Measurements from ENCODE around the gene CRK. TPM values are rescaled to one million over a fixed set of nuclear protein-coding genes. Genes with fewer than 3 reads are reported as not detected.
"Not testable (repeated sequence)": the region's sequence is repeated elsewhere in the genome, so short reads cannot be mapped to it uniquely, and the experiment has no call there.

CRK gene
- polyA plus RNA-seq, 1 donor from 2014 or later, result 28.3 TPM

DNA sequence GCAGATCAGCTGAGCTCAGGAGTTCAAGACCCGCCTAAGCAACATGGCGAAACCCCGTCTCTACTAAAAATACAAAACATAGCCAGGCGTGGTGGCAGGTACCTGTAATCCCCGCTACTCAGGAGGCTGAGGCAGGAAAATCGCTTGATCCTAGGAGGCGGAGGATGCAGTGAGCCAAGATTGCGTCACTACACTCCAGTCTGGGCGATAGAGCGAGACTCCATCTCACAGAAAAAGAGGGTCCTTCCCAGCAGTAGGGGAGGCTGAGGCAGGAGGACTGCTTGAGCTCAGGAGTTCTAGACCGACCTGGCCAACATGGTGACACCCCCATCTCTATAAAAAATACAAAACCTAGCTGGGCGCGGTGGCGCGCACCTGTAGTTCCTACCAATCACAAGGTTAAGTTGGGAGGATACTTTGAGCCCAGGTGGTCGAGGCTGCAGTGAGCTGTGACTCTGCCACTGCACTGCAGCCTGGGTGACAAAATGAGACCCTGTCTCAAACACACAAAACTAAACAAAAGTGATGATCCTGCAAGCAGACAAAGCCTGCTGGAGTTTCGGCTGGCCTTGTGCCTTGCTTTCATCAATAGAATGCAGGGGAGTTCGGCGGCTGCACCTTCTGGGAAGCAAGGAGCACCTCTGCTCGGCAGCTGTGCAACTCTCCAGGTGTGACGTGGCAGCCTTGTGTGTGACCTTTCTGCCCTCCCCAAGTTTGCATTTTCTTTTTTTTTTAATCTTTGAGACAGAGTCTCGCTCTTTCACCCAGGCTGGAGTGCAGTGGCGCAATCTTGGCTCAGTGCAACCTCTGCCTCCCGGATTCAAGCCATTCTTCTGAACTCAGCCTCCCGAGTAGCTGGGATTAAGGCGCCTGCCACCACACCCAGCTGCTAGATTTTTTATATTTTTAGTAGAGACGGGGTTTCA, 43.6 kb downstream of the CRK start:
- H3K4me3 Mint-ChIP-seq, result no peak overlapping the region
- H3K36me3 Mint-ChIP-seq, result no peaks in the 10 kb centered on the region
- H3K9me3 Mint-ChIP-seq, result no peaks in the 10 kb centered on the region
- H3K27me3 Mint-ChIP-seq, result no peaks in the 10 kb centered on the region
- H3K4me1 Mint-ChIP-seq, result peaks cover 0 to 2% (median 0%) of the 10 kb centered on the region in 3 donors
- H3K27ac Mint-ChIP-seq, result no peak overlapping the region

DNA sequence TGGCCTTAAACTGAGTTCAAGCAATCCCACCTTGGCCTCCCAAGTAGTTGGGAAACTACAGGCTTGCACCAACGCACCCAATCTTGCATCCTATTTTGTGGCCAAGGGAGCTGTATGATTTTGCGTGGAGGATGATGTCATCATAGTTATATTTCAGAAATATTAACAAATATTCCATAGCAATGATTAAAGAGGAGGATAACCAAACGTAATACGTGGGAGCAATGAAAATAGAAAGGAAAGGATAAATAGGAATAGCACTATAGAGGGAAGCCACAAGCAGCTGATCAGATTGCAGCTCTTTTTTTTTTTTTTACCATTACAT, 53.8 kb downstream of the CRK start:
- Mint-ChIP-seq H3K27me3 (no peaks in the 10 kb centered on the region), H3K36me3 (no peaks in the 10 kb centered on the region), H3K4me1 (peaks cover 13 to 25% (median 16%) of the 10 kb centered on the region in 3 donors), H3K4me3 (peak overlapping the region in 1 of 4 donors; percentile 98), H3K9me3 (peaks cover 0 to 2% (median 0%) of the 10 kb centered on the region in 3 donors), H3K27ac (peak overlapping the region in 1 of 3 donors; percentile 87)

DNA sequence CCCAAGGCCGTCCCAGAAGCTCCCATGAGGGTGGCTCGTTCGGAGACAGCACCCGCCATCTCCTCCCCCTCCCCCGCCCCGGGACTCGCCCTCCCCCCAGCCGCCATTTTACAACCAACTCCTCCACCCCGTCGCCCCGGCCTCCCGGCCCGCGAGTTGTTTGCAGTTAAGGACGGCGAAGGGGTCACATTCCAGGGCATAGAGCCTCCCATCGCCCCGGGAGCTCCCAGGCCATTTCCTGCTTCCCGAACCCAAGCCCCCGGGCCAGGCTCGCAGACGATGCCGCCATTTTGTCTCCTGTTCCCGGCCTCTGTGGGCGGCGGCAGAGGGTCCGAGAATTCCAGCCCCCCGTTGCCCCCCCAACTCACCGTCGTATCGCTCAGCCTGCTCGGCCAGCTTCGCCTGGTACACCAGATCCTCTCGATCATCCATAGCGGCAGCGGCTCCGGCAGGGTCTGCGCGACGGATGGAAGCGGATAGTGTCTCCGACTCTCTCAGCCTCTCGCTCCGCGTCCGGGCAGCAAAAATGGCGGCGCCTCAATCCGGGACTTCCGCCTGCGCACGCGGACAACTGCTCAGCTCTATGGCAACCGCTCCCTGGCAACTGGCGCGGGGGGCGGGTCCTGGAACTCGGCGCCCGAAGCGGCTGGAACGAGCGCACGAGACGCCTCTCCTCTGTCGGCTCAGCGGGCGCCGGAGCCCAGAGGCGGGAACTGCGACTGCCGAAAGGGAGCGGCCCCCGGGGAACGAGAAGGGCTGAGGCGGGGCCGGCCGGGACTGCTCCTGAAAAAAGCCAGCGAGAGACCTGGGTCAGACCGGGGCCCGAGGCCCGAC, 56.1 kb downstream of the CRK start, which contains the start of gene YWHAE:
YWHAE (minus strand) TSS at position 544 of the 834 bp plus-strand sequence; CDS start at position 432, 112 bp downstream.
- H3K9me3 Mint-ChIP-seq, result peaks cover 0 to 2% (median 0%) of the 10 kb centered on the region in 3 donors
- H3K4me1 Mint-ChIP-seq, result peaks cover 25 to 29% (median 28%) of the 10 kb centered on the region in 3 donors
- H3K27ac Mint-ChIP-seq, result peak within 1 kb of the TSS; percentile 97 to 100 (median 98)
- H3K27me3 Mint-ChIP-seq, result no peaks in the 10 kb centered on the region
- peak within 1 kb of the TSS; percentile 98 to 100 (median 100) for H3K4me3 Mint-ChIP-seq
- H3K36me3 Mint-ChIP-seq, result no peaks in the 10 kb centered on the region

DNA sequence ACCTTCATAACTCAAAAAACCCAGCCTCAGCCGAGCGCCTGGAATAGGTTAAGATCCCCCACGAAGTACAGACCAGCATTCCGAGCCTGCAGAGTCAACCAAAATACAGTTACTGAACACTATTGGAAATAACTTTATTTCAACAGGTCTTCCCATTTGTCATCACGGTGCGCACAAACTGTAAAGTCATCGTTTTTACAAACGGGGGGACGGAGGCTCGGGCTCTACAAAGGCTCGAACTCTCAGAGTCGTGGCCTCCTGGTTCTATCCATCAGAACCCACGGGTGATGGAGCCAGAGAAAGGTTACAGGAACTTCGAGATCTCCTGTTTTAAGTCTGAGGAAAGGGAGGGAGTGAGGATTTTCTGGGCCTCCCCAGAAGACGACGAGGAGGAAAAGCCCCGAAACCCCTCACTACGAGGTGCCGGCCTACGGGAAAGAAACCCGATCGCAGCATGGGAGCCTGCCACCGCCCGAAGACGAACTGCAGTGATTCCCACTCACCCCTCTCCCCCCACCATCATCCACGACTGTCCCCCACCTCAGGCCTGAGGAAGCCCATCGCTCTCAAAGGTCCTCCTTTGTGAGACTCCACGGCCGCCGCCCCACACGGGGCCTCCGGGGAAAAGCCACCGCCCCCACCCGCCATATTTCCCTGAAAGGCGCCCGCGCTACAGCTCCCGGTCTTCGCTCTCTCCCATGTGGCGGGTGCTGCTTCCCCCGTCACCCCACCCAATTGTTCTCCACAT, 56.9 kb downstream of the CRK start:
- H3K27ac Mint-ChIP-seq, result peak overlapping the region; percentile 97 to 100 (median 98)
- peaks cover 28 to 31% (median 30%) of the 10 kb centered on the region in 3 donors for H3K4me1 Mint-ChIP-seq
- peaks cover 0 to 2% (median 0%) of the 10 kb centered on the region in 3 donors for H3K9me3 Mint-ChIP-seq
- H3K36me3 Mint-ChIP-seq, result no peaks in the 10 kb centered on the region
- H3K27me3 Mint-ChIP-seq, result no peaks in the 10 kb centered on the region
- peak overlapping the region; percentile 98 to 100 (median 100) for H3K4me3 Mint-ChIP-seq

DNA sequence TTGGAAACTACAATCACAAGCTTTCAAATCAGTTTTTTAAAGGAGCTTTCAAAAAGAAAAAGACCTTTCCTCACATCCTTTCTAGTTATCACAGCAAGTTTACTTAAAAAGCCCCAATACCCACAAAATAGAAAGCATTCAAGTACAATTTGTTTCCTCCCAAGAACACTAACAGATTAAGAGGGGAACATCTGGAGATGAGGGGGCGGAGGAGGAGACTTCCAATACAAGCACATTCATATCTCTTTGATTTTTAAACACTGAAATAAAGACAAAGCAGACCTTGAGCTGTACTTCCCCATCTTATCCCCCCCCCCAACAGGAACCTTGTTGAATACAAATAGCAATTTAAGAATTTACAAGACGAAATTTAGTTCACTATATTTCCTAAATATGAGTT, 58.0 kb downstream of the CRK start:
- no peaks in the 10 kb centered on the region for H3K36me3 Mint-ChIP-seq

DNA sequence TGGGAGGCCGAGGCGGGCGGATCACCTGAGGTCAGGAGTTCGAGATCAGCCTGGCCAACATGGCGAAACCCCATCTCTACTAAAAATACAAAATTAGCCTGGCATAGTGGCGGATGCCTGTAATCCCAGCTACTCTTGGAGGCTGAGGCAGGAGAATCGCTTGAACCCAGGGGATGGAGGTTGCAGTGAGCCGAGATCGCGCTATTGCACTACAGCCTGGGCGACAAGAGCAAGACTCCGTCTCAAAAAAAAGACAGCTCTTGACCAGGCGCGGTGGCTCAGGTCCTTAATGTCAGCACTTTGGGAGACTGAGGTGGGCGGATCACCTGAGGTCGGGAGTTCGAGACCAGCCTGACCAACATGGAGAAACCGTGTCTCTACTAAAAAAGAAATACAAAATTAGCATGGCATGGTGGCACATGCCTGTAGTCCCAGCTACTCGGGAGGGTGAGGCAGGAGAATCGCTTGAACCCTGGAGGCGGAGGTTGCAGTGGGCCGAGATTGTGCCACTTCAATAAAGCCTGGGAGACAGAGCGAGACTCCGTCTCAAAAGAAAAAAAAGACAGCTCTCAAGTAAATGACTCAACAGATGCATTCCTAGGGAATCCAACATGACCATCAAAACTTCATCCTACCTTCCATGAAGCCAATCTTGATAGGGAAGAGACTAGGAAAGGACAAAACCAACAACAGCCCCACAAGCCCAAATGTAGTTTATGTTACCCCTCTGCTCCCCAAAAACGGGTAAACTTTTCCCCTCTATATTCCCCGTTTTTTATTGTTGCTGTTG, 60.0 kb downstream of the CRK start:
- Mint-ChIP-seq H3K4me3 (peak overlapping the region in 3 of 4 donors; percentile 60 to 98 (median 68)), H3K27ac (peak overlapping the region in 1 of 3 donors; percentile 88), H3K4me1 (peaks cover 44 to 47% (median 46%) of the 10 kb centered on the region in 3 donors)
- not testable (repeated sequence) for H3K36me3 Mint-ChIP-seq, H3K9me3 Mint-ChIP-seq, H3K27me3 Mint-ChIP-seq

More for the DNA sequence above, 58.0 kb downstream of the CRK start:
- Mint-ChIP-seq H3K27me3 (no peaks in the 10 kb centered on the region), H3K4me3 (peak overlapping the region; percentile 98 to 100 (median 100)), H3K9me3 (peaks cover 0 to 2% (median 0%) of the 10 kb centered on the region in 3 donors), H3K4me1 (peaks cover 35 to 40% (median 38%) of the 10 kb centered on the region in 3 donors), H3K27ac (peak overlapping the region; percentile 97 to 100 (median 98))

DNA sequence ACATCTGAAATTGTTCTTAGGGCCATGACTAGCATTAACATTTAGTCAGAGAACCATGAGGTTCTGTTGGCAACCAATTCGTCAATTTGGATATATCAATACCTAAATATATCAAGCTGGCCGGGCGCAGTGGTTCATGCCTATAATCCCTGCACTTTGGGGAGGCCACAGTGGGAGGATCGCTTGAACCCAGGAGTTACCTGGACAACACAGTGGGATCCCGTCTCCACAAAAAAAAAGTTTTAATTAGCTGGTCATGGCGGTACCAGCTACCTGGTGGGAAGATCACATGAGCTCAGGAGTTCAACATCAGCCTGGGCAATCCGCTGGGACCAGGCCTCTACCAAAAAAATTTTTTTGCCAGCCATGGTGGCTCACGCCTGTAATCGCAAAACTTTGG, 64.5 kb downstream of the CRK start:
- Mint-ChIP-seq H3K27me3 (no peaks in the 10 kb centered on the region), H3K4me3 (peak overlapping the region in 2 of 4 donors; percentile 10), H3K27ac (peak overlapping the region in 2 of 3 donors; percentile 14 to 67), H3K4me1 (peaks cover 44 to 52% (median 47%) of the 10 kb centered on the region in 3 donors), H3K36me3 (peaks cover 1% of the 10 kb centered on the region), H3K9me3 (no peaks in the 10 kb centered on the region)

DNA sequence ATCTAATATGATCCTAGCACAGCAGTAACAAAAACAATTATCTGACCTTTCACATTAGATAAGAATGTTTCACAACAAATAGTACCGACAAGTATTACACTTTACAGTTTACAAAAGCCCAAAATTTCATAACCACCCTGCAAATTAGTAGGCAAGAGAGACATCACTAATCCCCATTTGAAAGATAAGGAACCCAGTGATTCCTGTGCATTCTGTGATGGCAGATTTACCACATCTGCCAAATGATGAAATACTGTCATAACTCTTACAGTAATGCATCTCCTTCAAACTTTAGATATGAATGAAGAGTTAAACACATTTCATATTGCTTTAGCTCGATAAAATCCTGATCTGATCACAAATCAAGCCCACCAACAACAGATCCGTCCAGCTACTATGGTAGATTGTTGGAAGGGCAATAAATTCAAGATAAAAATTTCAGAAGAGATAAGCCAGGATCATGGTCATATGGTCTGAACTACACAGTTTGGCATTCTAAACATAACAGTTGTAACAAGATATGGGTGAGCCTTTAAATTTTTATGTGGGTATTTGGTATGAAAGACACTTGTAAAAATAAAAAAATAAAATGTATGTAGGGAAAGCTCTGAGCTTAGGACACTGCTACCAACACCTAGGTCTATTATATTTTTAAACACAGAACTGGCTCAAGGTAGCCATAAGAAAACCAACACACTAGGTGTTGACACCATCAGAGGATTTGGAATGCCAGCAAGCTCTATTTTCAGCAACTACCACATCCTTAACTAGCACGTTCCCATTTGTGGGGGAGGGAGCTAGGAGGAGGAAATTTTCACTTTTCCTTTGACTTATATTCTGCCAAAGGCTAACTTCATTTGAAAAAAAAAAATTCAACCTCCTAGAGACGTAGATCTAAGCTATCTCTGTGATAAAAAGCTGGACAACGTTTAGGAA, 65.3 kb downstream of the CRK start:
- peak overlapping the region in 2 of 3 donors; percentile 2 to 31 for H3K27ac Mint-ChIP-seq
- peaks cover 1% of the 10 kb centered on the region for H3K36me3 Mint-ChIP-seq
- H3K4me3 Mint-ChIP-seq, result peak overlapping the region in 3 of 4 donors; percentile 3 to 54 (median 44)
- no peaks in the 10 kb centered on the region for H3K27me3 Mint-ChIP-seq
- H3K9me3 Mint-ChIP-seq, result no peaks in the 10 kb centered on the region
- peaks cover 50 to 53% (median 52%) of the 10 kb centered on the region in 3 donors for H3K4me1 Mint-ChIP-seq

DNA sequence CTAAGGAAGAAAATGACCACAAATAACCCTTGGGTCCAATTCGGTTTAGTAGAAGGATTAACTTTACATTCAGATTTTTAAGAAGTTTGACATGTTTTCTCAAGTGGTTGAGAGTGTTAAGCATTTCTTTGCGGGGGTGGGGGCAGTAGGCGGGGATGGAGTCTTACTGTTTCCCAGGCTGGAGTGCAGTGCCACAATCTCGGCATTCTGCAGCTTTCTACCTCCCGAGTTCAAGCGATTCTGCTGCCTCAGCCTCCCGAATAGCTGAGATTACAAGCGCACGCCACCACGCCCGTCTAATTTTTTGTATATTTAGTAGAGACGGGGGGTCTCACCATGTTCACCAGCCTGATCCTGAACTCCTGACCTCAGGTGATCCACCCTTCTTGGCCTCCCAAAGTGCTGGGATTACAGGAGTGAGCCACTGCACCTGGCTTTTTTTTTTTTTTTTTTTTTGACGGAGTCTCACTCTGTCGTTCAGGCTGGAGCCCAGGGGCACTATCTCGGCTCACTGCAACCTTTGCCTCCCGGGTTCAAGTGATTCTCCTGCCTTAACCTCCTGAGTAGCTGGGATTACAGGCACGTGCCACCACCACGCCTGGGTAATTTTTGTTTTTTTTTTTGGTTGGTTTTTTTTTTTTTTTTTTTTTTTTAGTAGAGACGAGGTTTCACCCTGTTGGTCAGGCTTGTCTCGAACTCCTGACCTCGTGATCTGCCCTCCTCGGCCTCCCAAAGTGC, 68.4 kb downstream of the CRK start:
- peak overlapping the region in 1 of 3 donors; percentile 62 for H3K27ac Mint-ChIP-seq
- H3K4me1 Mint-ChIP-seq, result peaks cover 43 to 50% (median 46%) of the 10 kb centered on the region in 3 donors

DNA sequence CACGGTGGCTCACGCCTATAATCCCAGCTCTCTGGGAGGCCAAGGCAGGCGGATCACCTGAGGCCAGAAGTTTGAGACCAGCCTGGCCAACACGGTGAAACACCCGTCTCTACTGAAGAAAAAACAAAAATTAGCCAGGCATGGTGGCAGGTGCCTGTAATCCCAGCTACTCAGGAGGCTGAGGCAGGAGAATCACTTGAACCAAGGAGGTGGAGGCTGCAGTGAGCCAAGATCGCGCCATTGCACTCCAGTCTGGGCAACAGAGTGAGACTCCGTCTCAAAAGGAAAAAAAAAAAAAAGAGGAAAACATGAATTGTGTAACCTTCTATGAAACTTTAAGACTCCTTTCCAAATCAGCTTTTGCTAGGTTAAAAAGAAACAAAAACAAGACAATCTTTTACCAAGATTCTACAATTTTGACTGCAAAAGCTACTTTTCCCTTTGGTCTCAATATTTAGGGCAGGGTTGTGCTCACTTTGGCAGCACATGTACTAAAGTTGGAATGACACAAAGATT, 69.3 kb downstream of the CRK start:
- H3K4me3 Mint-ChIP-seq, H3K36me3 Mint-ChIP-seq, H3K9me3 Mint-ChIP-seq, H3K27me3 Mint-ChIP-seq: not testable (repeated sequence)
- Mint-ChIP-seq H3K27ac (peak overlapping the region; percentile 60 to 67 (median 62)), H3K4me1 (peaks cover 39 to 47% (median 40%) of the 10 kb centered on the region in 3 donors)

More for the DNA sequence above, 68.4 kb downstream of the CRK start:
- H3K36me3 Mint-ChIP-seq, H3K4me3 Mint-ChIP-seq, H3K27me3 Mint-ChIP-seq, H3K9me3 Mint-ChIP-seq: not testable (repeated sequence)

DNA sequence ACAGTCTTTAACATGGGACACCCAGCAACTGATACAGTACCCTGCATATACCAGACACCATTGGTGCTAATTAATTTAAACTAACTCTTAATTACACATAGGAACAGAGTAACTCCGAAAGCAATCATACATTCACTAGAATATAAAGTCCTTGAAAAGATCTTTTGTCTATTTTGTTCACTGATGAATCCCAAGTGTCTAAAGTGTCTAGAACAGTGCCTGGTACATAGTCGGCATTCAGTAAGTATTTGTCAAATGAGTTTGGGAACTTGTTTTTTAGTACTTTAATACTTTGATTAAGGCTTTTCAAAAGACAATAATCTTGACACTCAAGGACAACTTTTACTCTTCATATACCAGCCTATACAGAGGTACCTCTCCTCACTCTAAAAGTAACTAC, 69.8 kb downstream of the CRK start:
- H3K4me3 Mint-ChIP-seq, result peak overlapping the region in 1 of 4 donors; percentile 23

DNA sequence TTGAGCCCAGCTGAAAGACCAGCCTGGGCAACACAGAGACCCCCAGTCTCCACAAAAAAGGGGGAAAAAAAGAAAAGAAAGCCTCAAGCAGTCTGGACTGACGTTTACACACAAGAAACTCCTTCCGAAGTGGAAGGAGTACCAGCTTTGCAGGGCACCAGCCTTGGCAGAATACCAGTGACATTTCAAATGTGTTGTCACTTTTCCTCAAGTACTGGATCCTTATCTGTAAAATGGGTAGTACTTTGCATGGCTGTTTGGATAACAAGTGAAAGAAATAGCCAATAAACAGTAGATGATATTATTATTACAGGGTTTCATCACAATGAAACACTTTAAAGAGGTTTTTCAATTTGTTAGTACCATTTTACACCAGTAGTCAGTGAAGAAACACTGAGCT, 70.2 kb downstream of the CRK start:
- no peaks in the 10 kb centered on the region for H3K27me3 Mint-ChIP-seq
- no peaks in the 10 kb centered on the region for H3K9me3 Mint-ChIP-seq
- peak overlapping the region; percentile 60 to 82 (median 67) for H3K27ac Mint-ChIP-seq
- H3K4me1 Mint-ChIP-seq, result peaks cover 38 to 49% (median 42%) of the 10 kb centered on the region in 3 donors
- H3K4me3 Mint-ChIP-seq, result peak overlapping the region in 2 of 4 donors; percentile 29 to 75
- peaks cover 5% of the 10 kb centered on the region for H3K36me3 Mint-ChIP-seq

More for the DNA sequence above, 69.8 kb downstream of the CRK start:
- no peaks in the 10 kb centered on the region for H3K9me3 Mint-ChIP-seq
- H3K27me3 Mint-ChIP-seq, result no peaks in the 10 kb centered on the region
- peaks cover 40 to 51% (median 41%) of the 10 kb centered on the region in 3 donors for H3K4me1 Mint-ChIP-seq
- H3K36me3 Mint-ChIP-seq, result peaks cover 5% of the 10 kb centered on the region
- H3K27ac Mint-ChIP-seq, result peak overlapping the region; percentile 60 to 82 (median 67)

Measured in IgD-negative memory B cell (primary cell).